Measurements from ENCODE around the gene FOXO1. TPM values are rescaled to one million over a fixed set of nuclear protein-coding genes. Genes with fewer than 3 reads are reported as not detected.

The FOXO1 gene
- total RNA-seq, 4 donors from 2014 or later: 50.7 to 67.2 (median 60.3) TPM

DNA sequence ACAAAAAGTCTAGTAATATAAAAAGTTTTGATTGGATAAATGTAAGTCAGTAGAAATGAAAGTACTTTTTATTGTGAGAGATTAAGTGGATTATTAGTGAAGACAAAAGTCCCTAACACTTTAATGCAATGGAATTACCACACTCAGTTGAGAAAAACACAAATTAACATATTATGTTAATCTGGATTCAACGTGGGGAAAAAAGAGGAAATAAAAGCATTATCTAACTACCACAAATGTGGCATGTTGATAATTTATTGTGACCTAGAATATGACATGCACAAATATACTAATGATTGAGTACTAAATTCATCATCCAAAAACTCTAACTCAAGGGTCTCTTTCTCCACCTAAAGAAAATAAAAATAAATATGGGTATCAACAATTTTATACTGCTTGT is 41.5 kb downstream of the FOXO1 start:
- H3K27me3 ChIP-seq: no peaks in the 10 kb centered on the region
- H3K36me3 ChIP-seq: no peaks in the 10 kb centered on the region
- H3K9me3 ChIP-seq: no peaks in the 10 kb centered on the region
- H3K4me1 ChIP-seq: peaks cover 40% of the 10 kb centered on the region
- no peak for DNase-seq (ENCODE audit: low spot score in 2 of 2)
- H3K4me3 ChIP-seq: no peak overlapping the region
- WGBS: 8% methylated on average over 1 of the region's 1 CpG
- no peak overlapping the region for H3K27ac ChIP-seq
- TF ChIP-seq EP300 (IDR thresholded peaks at IDR 0.05): no peak
- no peak for TF ChIP-seq POLR2AphosphoS5 (IDR thresholded peaks at IDR 0.05)
- no peak for TF ChIP-seq CTCF (IDR thresholded peaks at IDR 0.05)
- no peak for TF ChIP-seq POLR2A (IDR thresholded peaks at IDR 0.05)

GRCh38 chr13:40624383-40624782 is 42.1 kb downstream of the FOXO1 start:
- no peaks in the 10 kb centered on the region for H3K27me3 ChIP-seq
- H3K9me3 ChIP-seq: no peaks in the 10 kb centered on the region
- 50% methylated on average over 1 of the region's 1 CpG for WGBS
- no peak overlapping the region for H3K27ac ChIP-seq
- no peak overlapping the region for H3K4me3 ChIP-seq
- no peaks in the 10 kb centered on the region for H3K36me3 ChIP-seq
- DNase-seq (ENCODE audit: low spot score in 2 of 2): peak in 1 of 2 donors; percentile 72
- H3K4me1 ChIP-seq: peaks cover 34% of the 10 kb centered on the region
- no peak for TF ChIP-seq EP300 (IDR thresholded peaks at IDR 0.05)
- no peak for TF ChIP-seq POLR2A (IDR thresholded peaks at IDR 0.05)
- peak in 1 of 3 donors; percentile 4 for TF ChIP-seq POLR2AphosphoS5 (IDR thresholded peaks at IDR 0.05)
- no peak for TF ChIP-seq CTCF (IDR thresholded peaks at IDR 0.05)

- H3K36me3 ChIP-seq: no peaks in the 10 kb centered on the region
- no peak overlapping the region for H3K4me3 ChIP-seq
- no peak for TF ChIP-seq POLR2AphosphoS5 (IDR thresholded peaks at IDR 0.05)
- no peak for TF ChIP-seq EP300 (IDR thresholded peaks at IDR 0.05)
- TF ChIP-seq CTCF (IDR thresholded peaks at IDR 0.05): no peak
- no peak for TF ChIP-seq POLR2A (IDR thresholded peaks at IDR 0.05)
- H3K4me1 ChIP-seq: peaks cover 34% of the 10 kb centered on the region
- no peaks in the 10 kb centered on the region for H3K9me3 ChIP-seq
- DNase-seq (ENCODE audit: low spot score in 2 of 2): no peak
- H3K27me3 ChIP-seq: no peaks in the 10 kb centered on the region
- 49% methylated on average over 1 of the region's 1 CpG for WGBS
- H3K27ac ChIP-seq: no peak overlapping the region
These were observed 43.7 kb downstream of the FOXO1 start for GRCh38 chr13:40622761-40623160.

- H3K9me3 ChIP-seq: no peaks in the 10 kb centered on the region
- 77% methylated on average over 1 of the region's 1 CpG for WGBS
- no peak overlapping the region for H3K27ac ChIP-seq
- no peaks in the 10 kb centered on the region for H3K27me3 ChIP-seq
- TF ChIP-seq EP300 (IDR thresholded peaks at IDR 0.05) (no peak), POLR2AphosphoS5 (IDR thresholded peaks at IDR 0.05) (no peak), CTCF (IDR thresholded peaks at IDR 0.05) (no peak), POLR2A (IDR thresholded peaks at IDR 0.05) (no peak)
- H3K4me1 ChIP-seq: peaks cover 34% of the 10 kb centered on the region
- no peak overlapping the region for H3K4me3 ChIP-seq
- no peak for DNase-seq (ENCODE audit: low spot score in 2 of 2)
- no peaks in the 10 kb centered on the region for H3K36me3 ChIP-seq
These were observed 44.2 kb downstream of the FOXO1 start for GRCh38 chr13:40622246-40622645.

DNA sequence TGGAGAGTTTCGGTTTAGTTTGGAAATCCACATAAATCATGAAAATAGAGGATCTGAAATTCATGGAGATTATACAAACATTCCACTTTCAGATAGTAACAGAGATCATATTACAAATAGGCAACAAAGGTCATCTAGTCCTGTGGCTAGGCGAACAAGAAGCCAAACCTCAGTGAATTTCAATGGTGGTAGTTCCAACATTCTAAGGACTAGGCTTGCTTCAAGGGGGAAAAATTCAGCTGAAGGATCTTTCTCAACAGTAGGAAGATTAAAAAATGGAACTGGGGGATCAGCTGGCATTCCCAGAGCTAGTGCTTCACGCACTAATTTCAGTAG is 47.0 kb downstream of the FOXO1 start:
- no peaks in the 10 kb centered on the region for H3K36me3 ChIP-seq
- TF ChIP-seq CTCF (IDR thresholded peaks at IDR 0.05) (no peak), POLR2AphosphoS5 (IDR thresholded peaks at IDR 0.05) (no peak), POLR2A (IDR thresholded peaks at IDR 0.05) (no peak), EP300 (IDR thresholded peaks at IDR 0.05) (no peak)
- WGBS: 80% methylated on average over 3 of the region's 3 CpGs
- no peak overlapping the region for H3K27ac ChIP-seq
- H3K27me3 ChIP-seq: no peaks in the 10 kb centered on the region
- H3K4me3 ChIP-seq: no peak overlapping the region
- peaks cover 32% of the 10 kb centered on the region for H3K4me1 ChIP-seq
- no peak for DNase-seq (ENCODE audit: low spot score in 2 of 2)
- H3K9me3 ChIP-seq: no peaks in the 10 kb centered on the region

Data from suprapubic skin (tissue), 4 donors.